Body of pancreas (tissue), 4 donors: ENCODE data around the gene TTLL10.

ENCODE experiments used
- CTCF ChIP-seq, 7 experiments: fragments of 450-650 bp in 4 of 7; fragments of 200-600 bp in 3 of 7; sonication (generic) in 3 of 7; IDR thresholded peaks; one replicate each; pipeline ENCODE4 v1.5.1; 2016 to 2019; ENCODE audit warnings: antibody characterized with exemption in 7 of 7
- POLR2A ChIP-seq, 3 donors: fragments of 450-650 bp; IDR thresholded peaks; one replicate each; pipeline ENCODE4 v1.6.1; 2016; ENCODE audit warnings: antibody characterized with exemption in 3 of 3, mild to moderate bottlenecking in 2 of 3

GRCh38 chr1:1125945-1126344, 47.7 kb upstream of the TTLL10 start:
- TF ChIP-seq CTCF (IDR thresholded peaks at IDR 0.05): no peak
- no peak for TF ChIP-seq POLR2A (IDR thresholded peaks at IDR 0.05)
